GM12872 (cell line): Measurements from ENCODE around the gene ZNF311.

ENCODE experiments used
- TF ChIP-seq, protein P1 (sequence below): IDR thresholded peaks from 3 replicates; pipeline ENCODE4 v1.5.1; 2011; ENCODE audit warnings: low read depth, mild to moderate bottlenecking, low read length, moderate library complexity; ENCODE audit not compliant: insufficient read depth

Gene ZNF311

DNA sequence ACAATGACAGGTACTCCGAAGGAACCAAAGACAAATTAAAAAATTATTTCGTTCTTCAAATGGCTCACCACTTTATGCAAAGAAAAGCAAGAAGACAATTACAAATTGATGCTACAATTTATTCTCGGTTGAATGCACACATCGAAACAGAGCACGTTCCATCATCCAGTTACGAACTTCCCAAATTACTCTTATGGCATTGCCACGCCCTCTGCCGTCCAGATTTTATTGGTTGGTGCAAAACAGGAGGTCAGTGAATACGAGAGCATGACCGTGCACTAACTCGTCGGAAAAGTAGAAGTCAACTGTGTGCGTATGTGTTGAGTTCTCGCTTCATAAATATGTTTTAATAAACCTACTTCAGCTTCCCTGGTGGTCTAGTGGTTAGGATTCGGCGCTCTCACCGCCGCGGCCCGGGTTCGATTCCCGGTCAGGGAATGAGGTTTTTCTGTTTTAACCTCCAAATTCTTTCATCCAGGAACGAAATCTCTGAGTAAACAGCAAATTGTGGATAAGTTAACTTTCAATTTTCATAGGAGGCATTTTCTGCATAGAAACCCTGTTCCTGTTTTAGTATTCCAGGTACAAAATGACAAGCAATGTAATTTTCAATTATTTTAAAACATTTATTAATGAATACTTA is 23.2 kb downstream of the ZNF311 start:
- TF ChIP-seq, protein P1, sequence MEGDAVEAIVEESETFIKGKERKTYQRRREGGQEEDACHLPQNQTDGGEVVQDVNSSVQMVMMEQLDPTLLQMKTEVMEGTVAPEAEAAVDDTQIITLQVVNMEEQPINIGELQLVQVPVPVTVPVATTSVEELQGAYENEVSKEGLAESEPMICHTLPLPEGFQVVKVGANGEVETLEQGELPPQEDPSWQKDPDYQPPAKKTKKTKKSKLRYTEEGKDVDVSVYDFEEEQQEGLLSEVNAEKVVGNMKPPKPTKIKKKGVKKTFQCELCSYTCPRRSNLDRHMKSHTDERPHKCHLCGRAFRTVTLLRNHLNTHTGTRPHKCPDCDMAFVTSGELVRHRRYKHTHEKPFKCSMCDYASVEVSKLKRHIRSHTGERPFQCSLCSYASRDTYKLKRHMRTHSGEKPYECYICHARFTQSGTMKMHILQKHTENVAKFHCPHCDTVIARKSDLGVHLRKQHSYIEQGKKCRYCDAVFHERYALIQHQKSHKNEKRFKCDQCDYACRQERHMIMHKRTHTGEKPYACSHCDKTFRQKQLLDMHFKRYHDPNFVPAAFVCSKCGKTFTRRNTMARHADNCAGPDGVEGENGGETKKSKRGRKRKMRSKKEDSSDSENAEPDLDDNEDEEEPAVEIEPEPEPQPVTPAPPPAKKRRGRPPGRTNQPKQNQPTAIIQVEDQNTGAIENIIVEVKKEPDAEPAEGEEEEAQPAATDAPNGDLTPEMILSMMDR: no peak

DNA sequence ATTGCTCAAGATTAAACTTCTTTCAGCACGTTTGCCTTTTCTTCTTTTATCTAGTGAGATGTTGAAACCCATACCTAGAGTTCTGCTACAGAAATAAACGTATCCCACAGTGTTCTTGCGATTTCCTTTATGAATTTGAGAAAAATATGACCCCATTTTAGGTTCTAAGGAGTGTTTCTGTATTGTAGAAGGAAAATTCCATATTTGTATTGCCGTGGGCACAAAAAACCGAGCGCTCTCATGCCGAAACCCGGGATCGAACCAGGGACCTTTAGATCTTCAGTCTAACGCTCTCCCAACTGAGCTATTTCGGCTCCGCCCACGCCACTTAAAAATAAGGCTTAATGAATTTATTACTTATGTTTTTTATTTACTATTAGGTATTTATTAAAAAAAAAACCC is 23.7 kb downstream of the ZNF311 start:
- TF ChIP-seq, protein P1: no peak

DNA sequence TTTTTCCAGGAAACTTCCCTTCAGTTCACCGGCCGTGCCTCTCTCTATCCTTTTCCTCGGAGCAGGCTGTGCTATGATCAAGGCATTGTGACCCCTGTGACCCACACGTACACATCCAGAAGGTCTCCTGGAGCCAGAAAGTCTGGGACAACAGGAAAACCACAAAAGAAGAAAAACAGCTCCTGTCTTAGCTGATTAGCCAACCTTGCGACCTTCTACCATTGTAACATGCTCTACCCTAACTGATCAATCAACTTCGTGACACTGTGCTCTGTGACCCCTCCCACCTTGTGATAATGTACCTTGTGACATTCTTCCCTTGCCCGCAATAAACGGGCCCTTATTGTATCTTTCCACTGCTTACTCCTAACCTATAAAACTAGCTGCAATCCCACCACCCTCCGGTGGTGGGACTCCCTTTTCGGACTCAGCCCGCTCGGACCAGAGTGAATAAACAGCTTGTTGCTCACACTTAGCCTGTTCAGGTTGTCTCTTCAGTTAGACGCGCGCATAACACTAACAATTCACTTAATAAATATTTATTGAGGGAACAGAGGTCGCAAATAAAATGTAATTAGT is 24.2 kb downstream of the ZNF311 start:
- TF ChIP-seq, protein P1: peak; percentile 35; the same call in 2 of the 3 replicates

DNA sequence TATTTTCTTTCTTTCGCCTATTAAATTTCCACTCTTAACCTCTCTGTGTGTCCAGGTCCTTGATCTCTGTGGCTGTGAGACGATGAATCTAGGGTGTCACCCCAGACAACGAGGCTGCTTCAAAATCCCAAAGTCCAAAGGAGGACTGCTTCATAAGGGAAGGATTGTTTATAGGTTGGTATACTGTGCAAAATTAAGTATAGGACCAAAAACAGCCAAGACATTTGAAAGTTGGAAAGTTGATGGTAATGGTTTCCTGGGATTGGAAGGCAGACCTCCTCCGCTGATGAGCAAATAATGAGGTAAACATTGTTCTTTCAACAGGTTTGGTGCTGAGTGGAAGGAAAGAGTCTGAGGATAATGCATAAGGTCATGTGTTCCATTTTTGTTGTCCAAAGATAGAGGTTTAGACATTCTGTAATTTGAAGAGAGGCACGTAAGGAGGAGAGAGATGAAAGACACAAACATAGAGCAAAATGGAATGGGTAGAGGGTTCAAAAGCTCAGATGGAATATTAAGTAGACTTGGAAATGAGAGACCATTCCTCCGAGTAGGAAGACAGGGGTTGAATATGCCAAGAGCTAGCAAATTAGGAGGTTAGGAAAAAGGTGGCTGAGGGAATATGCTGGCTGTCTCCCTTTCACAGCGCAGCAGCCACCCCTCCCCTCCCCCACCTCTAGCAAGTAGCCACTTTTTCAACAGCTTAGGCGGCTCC is 24.8 kb downstream of the ZNF311 start:
- TF ChIP-seq, protein P1: no peak

DNA sequence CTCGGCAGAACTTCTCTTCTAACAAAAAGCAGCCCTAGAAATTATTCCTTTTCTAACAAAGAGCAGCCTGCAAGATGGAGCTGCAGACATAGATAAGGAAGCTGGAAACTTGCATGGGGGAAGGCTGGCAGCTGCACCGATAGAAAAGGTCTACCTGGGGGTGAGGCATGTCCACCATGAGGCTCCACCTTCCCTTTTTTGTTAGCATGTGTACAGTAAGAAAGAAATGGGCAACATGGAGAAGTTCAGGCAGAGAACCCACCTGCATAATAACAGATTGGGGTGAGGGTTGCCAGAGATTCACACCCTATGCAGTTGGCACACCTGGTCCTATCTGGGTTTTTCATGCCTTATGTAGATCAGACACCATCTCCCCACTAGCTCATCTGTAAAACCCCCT is 25.4 kb downstream of the ZNF311 start:
- TF ChIP-seq, protein P1: no peak

DNA sequence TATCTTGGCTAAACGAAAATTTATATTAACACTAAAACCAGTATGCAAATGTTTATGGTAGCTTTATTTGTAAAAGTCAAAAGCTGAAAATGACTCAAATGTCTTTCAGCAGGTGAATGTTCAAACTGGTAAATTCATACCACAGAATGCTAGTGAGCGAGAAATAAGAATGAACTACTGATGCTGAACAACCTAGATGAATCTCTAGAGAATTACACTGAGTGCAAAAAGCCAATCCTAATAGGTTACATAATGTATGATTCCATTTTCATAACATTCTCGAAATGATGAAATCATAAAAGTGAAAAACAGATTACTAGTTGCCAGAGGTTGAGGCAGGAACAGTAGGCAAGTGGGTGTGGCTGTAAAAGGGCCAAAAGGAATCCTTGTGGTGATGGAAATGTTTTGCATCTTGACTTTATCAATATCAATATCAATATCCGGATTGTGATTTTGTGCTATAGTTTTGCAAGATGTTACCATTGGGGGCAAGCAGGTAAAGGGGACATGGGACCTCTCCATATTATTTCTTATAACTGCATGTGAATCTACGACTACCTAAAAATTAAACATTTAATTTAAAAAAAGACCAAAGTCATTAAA is 26.1 kb downstream of the ZNF311 start:
- TF ChIP-seq, protein P1: no peak

DNA sequence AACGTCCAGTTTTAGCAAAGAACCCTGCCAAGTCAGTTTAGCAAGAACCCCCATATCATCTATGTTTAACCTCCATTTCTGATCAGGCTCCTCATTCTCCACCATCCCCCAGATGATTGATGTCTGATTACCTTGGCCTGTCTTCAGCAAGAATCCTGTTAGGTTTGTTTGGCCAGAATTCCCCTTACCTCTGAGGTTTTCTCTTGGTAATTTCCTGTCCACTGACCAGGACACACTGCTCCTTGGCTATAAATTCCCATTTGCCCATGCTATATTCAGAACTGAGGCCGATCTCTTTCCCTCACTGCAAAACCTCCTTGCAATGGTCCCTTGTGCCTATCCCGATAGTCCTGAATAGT is 27.0 kb downstream of the ZNF311 start:
- TF ChIP-seq, protein P1: no peak
